Measurements from ENCODE around the gene LRRC72. TPM values are rescaled to one million over a fixed set of nuclear protein-coding genes. Genes with fewer than 3 reads are reported as not detected.

LRRC72 gene
- total RNA-seq, 1 donor from 2014 or later: not detected

DNA sequence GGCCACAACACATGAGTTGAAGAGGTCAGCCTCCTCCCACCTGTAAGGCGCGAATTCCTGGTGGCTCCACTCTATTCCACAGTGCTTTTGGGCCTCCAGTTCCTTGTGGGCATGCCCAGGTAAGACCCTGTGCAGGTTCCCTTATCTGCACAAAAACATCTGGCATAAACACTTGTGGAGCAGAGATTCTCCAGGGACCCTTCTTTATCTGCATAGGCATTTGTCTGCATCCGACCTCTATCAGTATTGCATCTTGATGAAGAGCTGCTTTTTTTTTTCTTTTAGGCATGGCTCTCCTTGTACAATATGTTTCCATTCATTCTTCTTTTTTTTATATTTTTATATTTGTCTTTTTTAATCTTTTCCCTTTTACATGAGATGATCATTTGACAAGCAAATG, 60.5 kb downstream of the LRRC72 start:
- Histone ChIP-seq H3K4me3 (no peak overlapping the region), H3K4me1 (no peaks in the 10 kb centered on the region), H3K9me3 (no peaks in the 10 kb centered on the region), H3K27ac (no peak overlapping the region), H3K36me3 (no peaks in the 10 kb centered on the region), H3K27me3 (no peaks in the 10 kb centered on the region)
- TF ChIP-seq, protein P1, sequence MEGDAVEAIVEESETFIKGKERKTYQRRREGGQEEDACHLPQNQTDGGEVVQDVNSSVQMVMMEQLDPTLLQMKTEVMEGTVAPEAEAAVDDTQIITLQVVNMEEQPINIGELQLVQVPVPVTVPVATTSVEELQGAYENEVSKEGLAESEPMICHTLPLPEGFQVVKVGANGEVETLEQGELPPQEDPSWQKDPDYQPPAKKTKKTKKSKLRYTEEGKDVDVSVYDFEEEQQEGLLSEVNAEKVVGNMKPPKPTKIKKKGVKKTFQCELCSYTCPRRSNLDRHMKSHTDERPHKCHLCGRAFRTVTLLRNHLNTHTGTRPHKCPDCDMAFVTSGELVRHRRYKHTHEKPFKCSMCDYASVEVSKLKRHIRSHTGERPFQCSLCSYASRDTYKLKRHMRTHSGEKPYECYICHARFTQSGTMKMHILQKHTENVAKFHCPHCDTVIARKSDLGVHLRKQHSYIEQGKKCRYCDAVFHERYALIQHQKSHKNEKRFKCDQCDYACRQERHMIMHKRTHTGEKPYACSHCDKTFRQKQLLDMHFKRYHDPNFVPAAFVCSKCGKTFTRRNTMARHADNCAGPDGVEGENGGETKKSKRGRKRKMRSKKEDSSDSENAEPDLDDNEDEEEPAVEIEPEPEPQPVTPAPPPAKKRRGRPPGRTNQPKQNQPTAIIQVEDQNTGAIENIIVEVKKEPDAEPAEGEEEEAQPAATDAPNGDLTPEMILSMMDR (IDR thresholded peaks at IDR 0.05): no peak
- intact Hi-C loops (cut with DNase I): no loop called here
- no peak for DNase-seq (ENCODE audit: low spot score in 2 of 2)

DNA sequence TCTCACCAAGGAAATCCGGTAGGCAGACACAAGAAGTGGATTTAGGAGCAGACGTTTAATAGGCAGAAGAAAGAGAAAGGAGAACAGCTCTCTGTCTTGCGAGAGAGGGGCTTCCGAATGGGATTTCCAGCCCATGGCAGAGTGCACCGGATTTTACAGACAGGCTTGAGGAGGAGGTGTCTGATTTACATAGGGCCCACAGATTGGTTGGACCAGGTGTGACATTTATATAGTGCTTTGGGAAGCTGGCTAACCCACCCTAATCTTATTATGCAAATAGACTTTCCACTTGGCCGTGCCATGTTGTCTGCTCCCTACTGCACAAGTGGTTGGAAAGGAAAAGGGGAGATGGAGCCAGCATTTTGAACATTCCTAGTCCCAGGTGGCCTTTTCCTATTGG, 61.2 kb downstream of the LRRC72 start:
- Histone ChIP-seq H3K4me1 (no peaks in the 10 kb centered on the region), H3K36me3 (no peaks in the 10 kb centered on the region), H3K27ac (no peak overlapping the region), H3K9me3 (no peaks in the 10 kb centered on the region), H3K4me3 (no peak overlapping the region), H3K27me3 (no peaks in the 10 kb centered on the region)
- intact Hi-C loops (cut with DNase I): no loop called here
- DNase-seq (ENCODE audit: low spot score in 2 of 2): no peak
- TF ChIP-seq, protein P1 (IDR thresholded peaks at IDR 0.05): no peak

DNA sequence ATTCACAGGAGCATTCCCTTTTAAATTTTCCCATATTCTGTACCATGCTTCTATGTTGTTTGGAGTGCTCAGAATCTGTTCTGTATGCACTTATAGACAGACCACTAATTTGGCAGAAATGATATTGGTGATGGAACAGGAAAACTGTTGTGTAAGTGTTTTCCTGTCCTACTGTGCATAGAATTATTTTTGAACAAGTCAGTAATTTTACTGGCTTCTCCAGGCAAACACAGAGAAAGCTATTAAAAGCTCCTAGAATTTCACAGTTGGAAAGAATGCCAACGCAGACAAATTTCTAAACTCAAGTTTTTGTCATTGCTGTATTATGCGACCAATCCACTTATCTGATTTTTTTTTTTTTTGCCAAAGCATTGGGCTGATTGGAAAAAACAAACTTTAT, 63.3 kb downstream of the LRRC72 start:
- no peak for DNase-seq (ENCODE audit: low spot score in 2 of 2)
- Histone ChIP-seq H3K4me1 (no peaks in the 10 kb centered on the region), H3K36me3 (no peaks in the 10 kb centered on the region), H3K4me3 (no peak overlapping the region), H3K27ac (no peak overlapping the region), H3K27me3 (no peaks in the 10 kb centered on the region), H3K9me3 (no peaks in the 10 kb centered on the region)
- TF ChIP-seq, protein P1 (IDR thresholded peaks at IDR 0.05): no peak
- intact Hi-C loops (cut with DNase I): no loop called here

DNA sequence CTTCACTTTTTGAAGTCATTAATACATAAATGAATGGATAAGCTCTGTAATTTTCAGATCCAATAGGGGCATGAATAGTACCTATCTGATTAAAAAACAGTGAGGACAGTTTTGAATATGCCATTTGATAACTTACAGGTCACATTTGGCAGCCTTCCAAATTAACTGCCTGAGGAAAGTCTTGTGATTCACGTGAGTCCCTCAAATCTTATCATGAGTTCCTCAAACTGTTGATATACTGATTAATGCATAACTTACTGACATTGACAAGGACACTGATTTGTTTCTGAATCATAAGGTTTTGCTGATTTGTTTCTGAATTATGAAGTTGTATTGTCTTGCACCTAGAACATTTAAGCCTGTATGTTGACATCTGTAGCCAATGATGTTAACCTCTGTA, 63.8 kb downstream of the LRRC72 start:
- Histone ChIP-seq H3K36me3 (no peaks in the 10 kb centered on the region), H3K27me3 (no peaks in the 10 kb centered on the region), H3K4me3 (no peak overlapping the region), H3K9me3 (no peaks in the 10 kb centered on the region), H3K4me1 (no peaks in the 10 kb centered on the region), H3K27ac (no peak overlapping the region)
- DNase-seq (ENCODE audit: low spot score in 2 of 2): no peak
- intact Hi-C loops (cut with DNase I): no loop called here
- TF ChIP-seq, protein P1 (IDR thresholded peaks at IDR 0.05): no peak

DNA sequence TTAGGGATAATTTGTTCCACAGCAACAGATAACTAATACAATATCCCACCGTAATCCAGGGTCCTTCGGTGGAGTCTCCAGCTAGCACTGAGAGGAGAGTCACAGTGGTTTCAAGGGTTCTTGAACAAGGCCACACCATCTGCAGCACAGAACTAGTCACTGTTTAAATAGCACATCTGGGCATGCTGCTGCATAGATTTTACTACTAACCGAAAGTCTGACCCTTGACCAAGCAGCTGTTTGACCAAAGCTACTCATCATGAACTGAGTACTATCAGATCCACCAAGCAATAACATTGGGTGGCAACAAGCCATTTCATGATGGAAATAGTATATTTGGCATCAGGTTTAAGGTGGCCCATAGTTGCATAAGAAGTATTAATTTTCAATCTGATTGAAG, 65.8 kb downstream of the LRRC72 start:
- no peak overlapping the region for H3K4me3 ChIP-seq
- H3K36me3 ChIP-seq: no peaks in the 10 kb centered on the region
- H3K4me1 ChIP-seq: no peaks in the 10 kb centered on the region
- no peak overlapping the region for H3K27ac ChIP-seq
- DNase-seq (ENCODE audit: low spot score in 2 of 2): no peak
- intact Hi-C loops (cut with DNase I): no loop called here
- H3K9me3 ChIP-seq: no peaks in the 10 kb centered on the region
- TF ChIP-seq, protein P1 (IDR thresholded peaks at IDR 0.05): no peak
- H3K27me3 ChIP-seq: no peaks in the 10 kb centered on the region

DNA sequence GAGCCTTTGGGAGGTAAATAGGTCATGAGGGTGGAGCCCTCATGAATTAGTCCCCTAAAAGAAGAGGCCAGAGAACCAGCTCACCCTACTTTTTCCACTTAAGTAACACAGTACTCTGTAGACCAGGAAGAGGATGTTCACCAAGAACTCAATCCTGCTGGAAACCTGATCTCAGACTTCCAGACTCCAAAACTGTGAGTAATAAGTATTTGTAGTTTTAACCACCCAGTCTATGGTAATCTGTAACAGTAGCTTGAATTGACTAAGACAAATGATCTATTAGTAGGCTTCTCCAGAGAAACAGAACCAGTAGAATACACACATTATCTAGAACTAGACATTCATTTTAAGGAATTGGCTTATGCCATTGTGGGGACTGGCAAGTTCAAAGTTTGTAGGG, 67.4 kb downstream of the LRRC72 start:
- TF ChIP-seq, protein P1 (IDR thresholded peaks at IDR 0.05): no peak
- DNase-seq (ENCODE audit: low spot score in 2 of 2): no peak
- Histone ChIP-seq H3K27ac (no peak overlapping the region), H3K36me3 (peaks cover 0 to 2% of the 10 kb centered on the region in 2 donors), H3K4me1 (no peaks in the 10 kb centered on the region), H3K27me3 (no peaks in the 10 kb centered on the region), H3K9me3 (no peaks in the 10 kb centered on the region), H3K4me3 (no peak overlapping the region)
- intact Hi-C loops (cut with DNase I): no loop called here
